ENCODE results near the gene PLA2G4B. TPM values are rescaled to one million over a fixed set of nuclear protein-coding genes. Genes with fewer than 3 reads are reported as not detected.

Gene PLA2G4B
- total and polyA plus RNA-seq, 4 donors, result 5.7 to 13.0 (median 10.6) TPM

DNA sequence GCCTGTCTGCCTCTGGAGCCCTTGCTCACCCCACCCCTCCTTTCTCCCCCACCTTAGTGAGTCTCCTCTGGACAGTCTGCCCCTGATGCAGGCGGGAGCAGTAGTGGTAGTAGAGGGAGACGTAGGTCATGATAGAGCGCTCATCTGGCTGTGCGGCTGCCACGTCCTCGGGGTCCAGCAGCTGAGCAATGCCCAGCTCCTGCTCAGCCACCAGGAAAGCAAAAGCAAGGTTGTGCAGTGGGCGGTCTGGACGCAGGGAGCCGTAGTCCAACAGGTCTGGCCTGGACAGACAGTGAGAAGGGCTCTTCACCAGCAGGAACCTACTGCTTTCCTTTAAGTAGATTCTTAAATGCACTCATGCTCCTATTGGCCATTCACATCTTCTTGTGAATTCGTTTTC is 48.5 kb downstream of the PLA2G4B start:
- H3K36me3 ChIP-seq (ENCODE audit: control insufficient read depth in 4 of 4, insufficient read depth in 4 of 4, low read length in 4 of 4), result no peaks in the 10 kb centered on the region
- H3K4me1 ChIP-seq (ENCODE audit: control insufficient read depth in 5 of 5, insufficient read depth in 5 of 5, low read length in 5 of 5), result peaks cover 0 to 8% (median 0%) of the 10 kb centered on the region in 5 donors
- no peak overlapping the region for H3K9ac ChIP-seq (ENCODE audit: insufficient read depth in 1 of 2, low read length in 2 of 2)
- TF ChIP-seq CTCF (IDR thresholded peaks at IDR 0.05; ENCODE audit: control extremely low read depth, extremely low read depth), result no peak
- ATAC-seq (ENCODE audit: insufficient read depth, low FRiP score) (no peak), DNase-seq (no peak)
- H3K9me3 ChIP-seq (ENCODE audit: control insufficient read depth in 4 of 4, insufficient read depth in 3 of 4, low read length in 3 of 4), result no peaks in the 10 kb centered on the region
- no peak overlapping the region for H3K4me3 ChIP-seq
- H3K27ac ChIP-seq (ENCODE audit: low read depth in 1 of 2, low read length in 1 of 2), result no peak overlapping the region
- WGBS, 2 donors, result 86 to 91% methylated on average over 10 of the region's 10 CpGs
- no peaks in the 10 kb centered on the region for H3K27me3 ChIP-seq (ENCODE audit: control insufficient read depth in 3 of 3, insufficient read depth in 3 of 3, low read length in 2 of 3)

GRCh38 chr15:41887893-41888292 is 49.2 kb downstream of the PLA2G4B start:
- Histone ChIP-seq H3K4me1 (ENCODE audit: control insufficient read depth in 5 of 5, insufficient read depth in 5 of 5, low read length in 5 of 5) (peaks cover 0 to 3% (median 0%) of the 10 kb centered on the region in 5 donors), H3K36me3 (ENCODE audit: control insufficient read depth in 4 of 4, insufficient read depth in 4 of 4, low read length in 4 of 4) (no peaks in the 10 kb centered on the region), H3K4me3 (no peak overlapping the region), H3K9ac (ENCODE audit: insufficient read depth in 1 of 2, low read length in 2 of 2) (no peak overlapping the region), H3K27me3 (ENCODE audit: control insufficient read depth in 3 of 3, insufficient read depth in 3 of 3, low read length in 2 of 3) (no peaks in the 10 kb centered on the region), H3K27ac (ENCODE audit: low read depth in 1 of 2, low read length in 1 of 2) (no peak overlapping the region), H3K9me3 (ENCODE audit: control insufficient read depth in 4 of 4, insufficient read depth in 3 of 4, low read length in 3 of 4) (no peaks in the 10 kb centered on the region)
- DNase-seq (no peak), ATAC-seq (ENCODE audit: insufficient read depth, low FRiP score) (no peak)
- 91 to 93% methylated on average over 9 of the region's 9 CpGs for WGBS, 2 donors
- no peak for TF ChIP-seq CTCF (IDR thresholded peaks at IDR 0.05; ENCODE audit: control extremely low read depth, extremely low read depth)

- Histone ChIP-seq H3K9me3 (ENCODE audit: control insufficient read depth in 4 of 4, insufficient read depth in 3 of 4, low read length in 3 of 4) (no peaks in the 10 kb centered on the region), H3K36me3 (ENCODE audit: control insufficient read depth in 4 of 4, insufficient read depth in 4 of 4, low read length in 4 of 4) (no peaks in the 10 kb centered on the region), H3K27me3 (ENCODE audit: control insufficient read depth in 3 of 3, insufficient read depth in 3 of 3, low read length in 2 of 3) (no peaks in the 10 kb centered on the region), H3K4me1 (ENCODE audit: control insufficient read depth in 5 of 5, insufficient read depth in 5 of 5, low read length in 5 of 5) (peaks cover 0 to 4% (median 0%) of the 10 kb centered on the region in 5 donors), H3K9ac (ENCODE audit: insufficient read depth in 1 of 2, low read length in 2 of 2) (no peak overlapping the region), H3K27ac (ENCODE audit: low read depth in 1 of 2, low read length in 1 of 2) (no peak overlapping the region), H3K4me3 (no peak overlapping the region)
- ATAC-seq (ENCODE audit: insufficient read depth, low FRiP score), result no peak
- 70 to 73% methylated on average over 7 of the region's 7 CpGs for WGBS, 2 donors
- DNase-seq, result no peak
- no peak for TF ChIP-seq CTCF (IDR thresholded peaks at IDR 0.05; ENCODE audit: control extremely low read depth, extremely low read depth)
Observed at GRCh38 chr15:41888662-41889253, 50.1 kb downstream of the PLA2G4B start.

Data from lung (tissue), 12 donors.